Measurements from ENCODE around the gene INPP5A. TPM values are rescaled to one million over a fixed set of nuclear protein-coding genes. Genes with fewer than 3 reads are reported as not detected.
A peak's percentile ranks its signal among the peaks of the same experiment; 100 is the strongest.

The INPP5A gene
- total and polyA plus RNA-seq, 7 donors, result 17.6 to 132 (median 100) TPM

GRCh38 chr10:132785723-132786475 lies 248.3 kb downstream of the INPP5A start, which contains the start of gene NKX6-2:
NKX6-2 (minus strand) TSS chr10:132786147; CDS start chr10:132785948, 199 bp downstream.
- Histone ChIP-seq H3K4me3 (peak within 1 kb of the TSS in 3 of 4 donors; percentile 7 to 35 (median 33)), H3K36me3 (peaks cover 5 to 31% (median 14%) of the 10 kb centered on the region in 4 donors), H3K9me3 (no peaks in the 10 kb centered on the region), H3K4me1 (peaks cover 0 to 44% (median 40%) of the 10 kb centered on the region in 4 donors), H3K27ac (no peak within 1 kb of the TSS), H3K27me3 (peaks cover 54 to 85% (median 62%) of the 10 kb centered on the region in 3 donors)
- TF ChIP-seq POLR2A (IDR thresholded peaks at IDR 0.05) (no peak), POLR2AphosphoS5 (IDR thresholded peaks at IDR 0.05) (no peak), CTCF (IDR thresholded peaks at IDR 0.05) (no peak), EP300 (IDR thresholded peaks at IDR 0.05) (no peak)
- intact Hi-C loops (cut with DNase I), result loop anchor here (10.0 kb wide), 1 partner anchor 331 kb away; no protein-coding TSS in a partner anchor
- 1 to 3% methylated on average over 119 of the region's 119 CpGs for WGBS, 2 donors
- no peak for DNase-seq

GRCh38 chr10:132786476-132786883 lies 248.9 kb downstream of the INPP5A start:
- no peak for TF ChIP-seq CTCF (IDR thresholded peaks at IDR 0.05)
- TF ChIP-seq POLR2AphosphoS5 (IDR thresholded peaks at IDR 0.05), result no peak
- no peak for TF ChIP-seq POLR2A (IDR thresholded peaks at IDR 0.05)
- TF ChIP-seq EP300 (IDR thresholded peaks at IDR 0.05), result no peak
- Histone ChIP-seq H3K27me3 (peaks cover 54 to 80% (median 62%) of the 10 kb centered on the region in 3 donors), H3K4me3 (peak overlapping the region in 2 of 4 donors; percentile 5 to 21), H3K4me1 (peaks cover 0 to 44% (median 40%) of the 10 kb centered on the region in 4 donors), H3K36me3 (peaks cover under 1 to 25% (median 11%) of the 10 kb centered on the region in 4 donors), H3K9me3 (no peaks in the 10 kb centered on the region), H3K27ac (no peak overlapping the region)
- WGBS, 2 donors, result 6 to 7% methylated on average over 58 of the region's 58 CpGs
- intact Hi-C loops (cut with DNase I), result loop anchor here (10.0 kb wide), 1 partner anchor 332 kb away; no protein-coding TSS in a partner anchor
- DNase-seq, result no peak

- Histone ChIP-seq H3K4me1 (peaks cover 0 to 44% (median 40%) of the 10 kb centered on the region in 4 donors), H3K36me3 (peaks cover 0 to 20% (median 6%) of the 10 kb centered on the region in 4 donors), H3K27me3 (peaks cover 54 to 75% (median 62%) of the 10 kb centered on the region in 3 donors), H3K27ac (no peak overlapping the region), H3K9me3 (no peaks in the 10 kb centered on the region), H3K4me3 (peak overlapping the region in 2 of 4 donors; percentile 5 to 21)
- 2 to 4% methylated on average over 80 of the region's 80 CpGs for WGBS, 2 donors
- intact Hi-C loops (cut with DNase I), result loop anchor here (10.0 kb wide), 1 partner anchor 332 kb away; no protein-coding TSS in a partner anchor
- no peak for TF ChIP-seq EP300 (IDR thresholded peaks at IDR 0.05)
- TF ChIP-seq CTCF (IDR thresholded peaks at IDR 0.05), result no peak
- TF ChIP-seq POLR2AphosphoS5 (IDR thresholded peaks at IDR 0.05), result no peak
- TF ChIP-seq POLR2A (IDR thresholded peaks at IDR 0.05), result no peak
- DNase-seq, result no peak
Observed at GRCh38 chr10:132786884-132787494, 249.4 kb downstream of the INPP5A start.

- intact Hi-C loops (cut with DNase I), result loop anchor here (10.0 kb wide), 1 partner anchor 333 kb away; no protein-coding TSS in a partner anchor
- TF ChIP-seq CTCF (IDR thresholded peaks at IDR 0.05) (no peak), POLR2A (IDR thresholded peaks at IDR 0.05) (no peak), POLR2AphosphoS5 (IDR thresholded peaks at IDR 0.05) (no peak), EP300 (IDR thresholded peaks at IDR 0.05) (no peak)
- 1 to 4% methylated on average over 80 of the region's 80 CpGs for WGBS, 2 donors
- H3K9me3 ChIP-seq, result no peaks in the 10 kb centered on the region
- peaks cover 0 to 14% (median 2%) of the 10 kb centered on the region in 4 donors for H3K36me3 ChIP-seq
- H3K27ac ChIP-seq, result no peak overlapping the region
- peak overlapping the region in 2 of 4 donors; percentile 5 to 21 for H3K4me3 ChIP-seq
- peaks cover 0 to 44% (median 40%) of the 10 kb centered on the region in 4 donors for H3K4me1 ChIP-seq
- DNase-seq, result no peak
- H3K27me3 ChIP-seq, result peaks cover 54 to 70% (median 62%) of the 10 kb centered on the region in 3 donors
Observed at GRCh38 chr10:132787495-132788179, 250.1 kb downstream of the INPP5A start.

Data from sigmoid colon (tissue), 7 donors.